Measurements from ENCODE around the gene ROR2. TPM values are rescaled to one million over a fixed set of nuclear protein-coding genes. Genes with fewer than 3 reads are reported as not detected.
"Not testable (repeated sequence)": the region's sequence is repeated elsewhere in the genome, so short reads cannot be mapped to it uniquely, and the experiment has no call there.

Gene ROR2
- total RNA-seq, 1 donor, result 13.8 TPM

DNA sequence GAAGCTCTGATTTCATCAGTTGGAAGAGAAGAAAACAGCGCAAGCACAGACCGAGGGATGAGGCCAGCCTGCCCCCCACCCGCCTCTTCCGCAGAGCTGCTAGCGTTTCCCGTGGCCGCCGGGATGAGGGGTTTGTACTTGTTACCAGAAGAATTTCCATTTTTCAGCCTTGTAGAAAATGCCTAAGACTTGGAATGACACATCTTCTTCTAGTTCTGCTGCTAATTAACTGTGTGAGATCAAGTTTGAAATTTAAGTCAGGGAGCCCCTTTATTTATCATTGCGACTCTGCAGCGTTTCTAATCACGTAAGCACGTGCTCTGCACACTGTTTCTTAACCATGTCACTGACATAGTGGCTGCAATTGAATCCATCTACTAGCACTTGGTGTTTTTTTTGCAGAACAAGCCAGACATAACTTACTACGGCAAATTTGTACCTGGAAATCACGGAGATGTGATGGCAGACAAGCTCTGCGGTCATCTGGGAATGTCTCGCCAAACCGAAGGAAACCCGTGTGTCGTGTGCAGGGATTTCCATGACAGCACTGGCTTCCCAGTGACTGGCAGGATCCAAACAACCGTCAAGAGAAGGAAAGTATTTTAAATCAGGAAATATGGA, 41.8 kb upstream of the ROR2 start:
- Histone ChIP-seq H2AFZ (ENCODE audit: low read length) (peak overlapping the region; percentile 1), H3K27me3 (ENCODE audit: insufficient read depth, low read length) (peaks cover 42% of the 10 kb centered on the region), H3K79me2 (ENCODE audit: insufficient read depth, low read length) (no peaks in the 10 kb centered on the region), H4K20me1 (ENCODE audit: insufficient read depth, low read length) (no peaks in the 10 kb centered on the region), H3K9me3 (ENCODE audit: low read depth, low read length) (no peaks in the 10 kb centered on the region), H3K27ac (ENCODE audit: low read depth, low read length) (no peak overlapping the region), H3K4me1 (ENCODE audit: insufficient read depth, low read length) (peaks cover 4% of the 10 kb centered on the region), H3K4me2 (ENCODE audit: insufficient read depth, low read length) (peak overlapping the region; percentile 60), H3K4me3 (ENCODE audit: insufficient read depth, low read length) (peak overlapping the region; percentile 10), H3K36me3 (ENCODE audit: insufficient read depth, low read length) (no peaks in the 10 kb centered on the region)
- TF ChIP-seq CTCF (IDR thresholded peaks at IDR 0.05; ENCODE audit: extremely low read depth, low read depth, low read length), result no peak
- peak; percentile 69 for DNase-seq (ENCODE audit: insufficient read length, low spot score, missing footprints)

GRCh38 chr9:91986248-91986647, 36.2 kb upstream of the ROR2 start:
- H3K9me3 ChIP-seq (ENCODE audit: low read depth, low read length), result no peaks in the 10 kb centered on the region
- TF ChIP-seq CTCF (IDR thresholded peaks at IDR 0.05; ENCODE audit: extremely low read depth, low read depth, low read length), result no peak
- DNase-seq (ENCODE audit: insufficient read length, low spot score, missing footprints), result no peak

GRCh38 chr9:91985692-91986091, 35.7 kb upstream of the ROR2 start:
- H3K36me3 ChIP-seq (ENCODE audit: insufficient read depth, low read length), result no peaks in the 10 kb centered on the region
- TF ChIP-seq CTCF (IDR thresholded peaks at IDR 0.05; ENCODE audit: extremely low read depth, low read depth, low read length), result no peak
- no peaks in the 10 kb centered on the region for H4K20me1 ChIP-seq (ENCODE audit: insufficient read depth, low read length)
- H3K4me3 ChIP-seq (ENCODE audit: insufficient read depth, low read length), result no peak overlapping the region
- H3K79me2 ChIP-seq (ENCODE audit: insufficient read depth, low read length), result no peaks in the 10 kb centered on the region
- peaks cover 4% of the 10 kb centered on the region for H3K27me3 ChIP-seq (ENCODE audit: insufficient read depth, low read length)
- H3K9me3 ChIP-seq (ENCODE audit: low read depth, low read length), result no peaks in the 10 kb centered on the region
- no peak overlapping the region for H3K4me2 ChIP-seq (ENCODE audit: insufficient read depth, low read length)
- DNase-seq (ENCODE audit: insufficient read length, low spot score, missing footprints), result no peak
- no peaks in the 10 kb centered on the region for H3K4me1 ChIP-seq (ENCODE audit: insufficient read depth, low read length)
- no peak overlapping the region for H2AFZ ChIP-seq (ENCODE audit: low read length)
- H3K27ac ChIP-seq (ENCODE audit: low read depth, low read length), result no peak overlapping the region

More at GRCh38 chr9:91986248-91986647, 36.2 kb upstream of the ROR2 start:
- Histone ChIP-seq H3K4me1 (ENCODE audit: insufficient read depth, low read length) (no peaks in the 10 kb centered on the region), H3K27ac (ENCODE audit: low read depth, low read length) (no peak overlapping the region), H3K27me3 (ENCODE audit: insufficient read depth, low read length) (peaks cover 5% of the 10 kb centered on the region), H3K36me3 (ENCODE audit: insufficient read depth, low read length) (no peaks in the 10 kb centered on the region), H2AFZ (ENCODE audit: low read length) (no peak overlapping the region), H3K79me2 (ENCODE audit: insufficient read depth, low read length) (no peaks in the 10 kb centered on the region), H3K4me3 (ENCODE audit: insufficient read depth, low read length) (no peak overlapping the region), H3K4me2 (ENCODE audit: insufficient read depth, low read length) (no peak overlapping the region), H4K20me1 (ENCODE audit: insufficient read depth, low read length) (no peaks in the 10 kb centered on the region)

DNA sequence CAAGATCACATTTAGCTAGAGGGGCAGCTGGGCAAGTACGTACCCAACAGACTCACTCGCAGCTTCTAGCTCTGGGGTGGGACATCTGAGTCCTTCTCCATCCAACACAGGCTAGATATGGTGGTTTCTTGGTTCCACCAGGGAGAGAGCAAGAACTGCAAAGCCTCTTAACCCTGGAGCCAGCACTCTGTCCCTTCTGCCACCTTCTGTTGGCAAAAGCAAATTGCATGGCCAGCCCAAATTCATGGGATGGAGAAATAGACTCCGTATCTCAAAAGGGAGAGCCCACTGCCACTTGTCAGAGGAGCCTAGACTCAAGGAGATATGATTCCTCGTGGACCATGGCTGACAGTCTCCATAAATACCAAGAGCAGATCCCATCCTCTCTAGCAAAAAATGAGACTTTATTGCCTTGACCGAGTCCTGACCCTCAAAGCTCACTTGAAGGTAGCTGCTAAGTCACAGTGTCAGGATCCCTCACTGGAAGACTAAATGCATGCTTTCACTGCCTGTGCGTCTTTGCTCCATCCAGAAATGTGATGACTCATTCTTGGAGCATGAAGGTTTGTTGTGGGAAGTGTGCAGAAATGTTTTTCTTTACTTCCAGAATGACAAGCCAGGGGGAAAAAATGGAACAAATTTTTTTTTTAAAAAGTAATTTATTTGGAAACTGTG, 28.8 kb upstream of the ROR2 start:
- Histone ChIP-seq H3K4me1 (ENCODE audit: insufficient read depth, low read length) (peaks cover 10% of the 10 kb centered on the region), H2AFZ (ENCODE audit: low read length) (peak overlapping the region; percentile 47), H4K20me1 (ENCODE audit: insufficient read depth, low read length) (no peaks in the 10 kb centered on the region), H3K36me3 (ENCODE audit: insufficient read depth, low read length) (no peaks in the 10 kb centered on the region), H3K9me3 (ENCODE audit: low read depth, low read length) (no peaks in the 10 kb centered on the region), H3K4me2 (ENCODE audit: insufficient read depth, low read length) (peak overlapping the region; percentile 64), H3K79me2 (ENCODE audit: insufficient read depth, low read length) (no peaks in the 10 kb centered on the region), H3K4me3 (ENCODE audit: insufficient read depth, low read length) (no peak overlapping the region), H3K27me3 (ENCODE audit: insufficient read depth, low read length) (no peaks in the 10 kb centered on the region), H3K27ac (ENCODE audit: low read depth, low read length) (peak overlapping the region; percentile 51)
- peak; percentile 51 for TF ChIP-seq CTCF (IDR thresholded peaks at IDR 0.05; ENCODE audit: extremely low read depth, low read depth, low read length)
- peak; percentile 86 for DNase-seq (ENCODE audit: insufficient read length, low spot score, missing footprints)

GRCh38 chr9:91975254-91975653, 25.2 kb upstream of the ROR2 start:
- not testable (repeated sequence) for H3K27ac ChIP-seq (ENCODE audit: low read depth, low read length); H3K4me1 ChIP-seq (ENCODE audit: insufficient read depth, low read length); H3K79me2 ChIP-seq (ENCODE audit: insufficient read depth, low read length); DNase-seq (ENCODE audit: insufficient read length, low spot score, missing footprints); H3K4me2 ChIP-seq (ENCODE audit: insufficient read depth, low read length); H3K36me3 ChIP-seq (ENCODE audit: insufficient read depth, low read length); H2AFZ ChIP-seq (ENCODE audit: low read length); H3K9me3 ChIP-seq (ENCODE audit: low read depth, low read length); H3K4me3 ChIP-seq (ENCODE audit: insufficient read depth, low read length); H4K20me1 ChIP-seq (ENCODE audit: insufficient read depth, low read length)
- peaks cover 17% of the 10 kb centered on the region for H3K27me3 ChIP-seq (ENCODE audit: insufficient read depth, low read length)

All from osteoblast (primary cell).